IPS-NIHi11 (cell line): ENCODE data around the gene PGM1.

ENCODE experiments used
- DNase-seq: peaks from one replicate; pipeline ENCODE4 v3.0.0; 2012; ENCODE audit warnings: mixed read lengths, low spot score

The PGM1 gene

DNA sequence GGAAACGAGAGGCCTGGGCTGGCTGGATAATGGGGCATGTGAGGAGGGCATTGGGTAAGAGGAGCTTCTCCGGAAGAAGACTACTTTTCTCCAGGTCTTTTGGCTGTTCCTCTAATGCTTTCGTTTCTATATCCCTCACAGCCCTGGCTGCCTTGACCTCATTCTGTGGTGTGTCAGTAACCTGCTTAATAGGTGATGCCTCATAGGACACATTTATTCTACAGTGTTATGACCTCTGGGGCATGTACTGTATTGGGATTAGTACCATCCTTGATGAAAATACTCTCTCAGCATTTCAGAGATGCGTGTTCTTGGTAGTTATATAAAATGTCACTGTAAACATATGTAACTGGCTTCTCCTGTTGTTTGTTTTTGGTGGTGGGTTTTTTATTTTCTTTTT is 40.1 kb downstream of the PGM1 start:
- DNase-seq: no peak

DNA sequence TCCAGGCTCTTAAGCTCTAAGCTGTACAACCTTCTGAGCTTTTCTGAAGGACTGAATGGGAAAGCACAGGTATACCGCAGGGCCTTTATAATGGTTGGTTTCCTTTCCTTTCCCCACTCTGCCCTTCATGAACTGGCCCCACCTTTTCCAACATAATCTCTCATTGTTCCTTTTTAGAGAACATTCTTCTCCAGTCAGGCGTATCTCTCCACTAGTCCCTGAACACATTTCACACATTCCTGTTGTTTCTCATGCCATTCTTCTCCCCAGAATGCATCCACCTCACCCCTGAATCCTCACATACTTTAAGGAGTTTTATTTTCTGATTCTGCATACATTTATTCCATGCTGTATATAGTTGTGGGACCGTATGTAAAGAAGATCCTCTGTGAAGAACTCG is 41.3 kb downstream of the PGM1 start:
- DNase-seq: no peak

DNA sequence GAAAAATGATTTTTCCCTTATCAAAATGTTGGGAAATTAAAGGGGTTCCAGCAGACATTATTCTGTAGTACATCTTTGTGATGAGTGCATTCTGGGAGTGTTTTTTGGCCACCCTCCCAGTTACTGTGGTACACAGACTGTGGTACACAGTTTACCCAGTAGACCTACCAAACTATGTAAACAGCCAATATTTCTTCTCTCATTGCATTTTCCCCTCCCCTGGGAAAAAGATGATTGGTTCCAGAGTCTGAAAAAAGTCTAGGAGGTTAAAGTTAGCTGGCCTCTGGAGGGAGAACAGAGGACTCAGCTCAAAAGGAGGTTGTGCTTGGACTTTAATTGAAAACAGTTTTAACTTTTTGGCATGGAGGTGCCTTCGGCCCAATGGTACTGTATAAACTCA is 42.5 kb downstream of the PGM1 start:
- no peak for DNase-seq

DNA sequence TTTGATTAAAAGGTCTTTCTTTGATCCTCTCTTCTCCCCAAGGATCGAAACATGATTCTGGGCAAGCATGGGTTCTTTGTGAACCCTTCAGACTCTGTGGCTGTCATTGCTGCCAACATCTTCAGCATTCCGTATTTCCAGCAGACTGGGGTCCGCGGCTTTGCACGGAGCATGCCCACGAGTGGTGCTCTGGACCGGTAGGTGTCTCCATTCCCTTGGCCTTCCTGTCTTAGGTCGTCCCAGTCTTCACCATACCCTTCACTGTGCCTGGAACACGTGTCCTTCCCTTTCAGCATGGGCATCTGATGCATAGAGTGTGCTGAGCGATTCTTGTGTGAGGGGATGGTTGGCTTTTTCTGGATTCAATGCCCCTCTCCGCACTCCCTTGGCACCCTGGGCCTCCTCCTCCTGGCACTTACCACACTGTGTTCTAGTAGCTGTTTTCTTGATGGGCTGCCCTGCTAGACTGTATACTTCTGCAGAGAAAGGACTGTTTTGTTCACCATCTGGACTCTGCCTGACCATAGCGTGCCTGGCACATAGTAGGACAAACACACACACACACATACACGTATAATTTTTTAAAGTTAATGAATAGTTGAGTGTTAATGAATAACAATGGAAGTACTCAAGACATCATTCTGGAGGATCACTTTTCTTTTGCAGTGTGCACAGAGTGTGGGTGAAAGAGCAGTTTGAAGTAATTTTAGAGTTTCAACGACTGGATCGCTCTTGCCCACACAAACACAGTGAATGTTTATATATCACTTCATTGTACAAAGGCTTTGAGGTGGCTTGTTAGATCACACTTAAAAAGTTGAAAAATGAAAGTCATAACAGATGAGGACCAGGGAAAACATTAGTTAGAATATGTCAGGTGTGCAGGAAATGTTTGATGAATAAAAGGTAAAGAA is 43.2 kb downstream of the PGM1 start:
- DNase-seq: no peak

DNA sequence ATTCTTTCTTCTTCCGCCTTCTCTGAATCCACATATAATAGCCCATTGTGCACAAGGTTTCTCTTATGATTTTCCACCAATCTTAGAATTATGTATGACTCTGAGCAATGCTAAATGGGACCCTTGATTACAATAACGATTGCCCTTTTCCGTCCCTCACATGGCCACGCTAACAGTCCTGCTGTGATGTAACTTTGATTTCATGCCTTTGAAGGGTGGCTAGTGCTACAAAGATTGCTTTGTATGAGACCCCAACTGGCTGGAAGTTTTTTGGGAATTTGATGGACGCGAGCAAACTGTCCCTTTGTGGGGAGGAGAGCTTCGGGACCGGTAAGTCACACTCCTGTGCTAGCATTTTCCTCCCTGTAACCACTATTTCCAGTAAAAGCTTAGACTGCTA is 45.3 kb downstream of the PGM1 start:
- DNase-seq: no peak

DNA sequence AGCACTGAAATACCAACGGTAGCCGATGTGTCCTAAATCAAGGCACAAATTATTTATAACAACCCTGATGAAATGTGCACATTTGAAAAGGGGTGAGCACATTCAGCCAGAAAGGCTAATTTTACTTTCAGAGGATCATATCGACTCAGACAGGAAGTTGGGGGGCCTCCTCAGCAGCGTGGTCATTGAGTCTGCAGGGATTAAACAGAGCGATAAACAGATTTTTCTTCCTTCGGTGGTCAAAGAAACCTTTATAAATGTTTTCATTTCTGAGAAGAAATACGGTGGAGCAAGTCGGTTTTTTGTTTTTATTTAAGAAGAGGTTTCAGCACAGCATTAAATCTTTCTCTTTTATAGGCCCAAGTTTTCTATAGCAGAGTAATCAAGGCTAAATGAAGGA is 45.7 kb downstream of the PGM1 start:
- no peak for DNase-seq

DNA sequence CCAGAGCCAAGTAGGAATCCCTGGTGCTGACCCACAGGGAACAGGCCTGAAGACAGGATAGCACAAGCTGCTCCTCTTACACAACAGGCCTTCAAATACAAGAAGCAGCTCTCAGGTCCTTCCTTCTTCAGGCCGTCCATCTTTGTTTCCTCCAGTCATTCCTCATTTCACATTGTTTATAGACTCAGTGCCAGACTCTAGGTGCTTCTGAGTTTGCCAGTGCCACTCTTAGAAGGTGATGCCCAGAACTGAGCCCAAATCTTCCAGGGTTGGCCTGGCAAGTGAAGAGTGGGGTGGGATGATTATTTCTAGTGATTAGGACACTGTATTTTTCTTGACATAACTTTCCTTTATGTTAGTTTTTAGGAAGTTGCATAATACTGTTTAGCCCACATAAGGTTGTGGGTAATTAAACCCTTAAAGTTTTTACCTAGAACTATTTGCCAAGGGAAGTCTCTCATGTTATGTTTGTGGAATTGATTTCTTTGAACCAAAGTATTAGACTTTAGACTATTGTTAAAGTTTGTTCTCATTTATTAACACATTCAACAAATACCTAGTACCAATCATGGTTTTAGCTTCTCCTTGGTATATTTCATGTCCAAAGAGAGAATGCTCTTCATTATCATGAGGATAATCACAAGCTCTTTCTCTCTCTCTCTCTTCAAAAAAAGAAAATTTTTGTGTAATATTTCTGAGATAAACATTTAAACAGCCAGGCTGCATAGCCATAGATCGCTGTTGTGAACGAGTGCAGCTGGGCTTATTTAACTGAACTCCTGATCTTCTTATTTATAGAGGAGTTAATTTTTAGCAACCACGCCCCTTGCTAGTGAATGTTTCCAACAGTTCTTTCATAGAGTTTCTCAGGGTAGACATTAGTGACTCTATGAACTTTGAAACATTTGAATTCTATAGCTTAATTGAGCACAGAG is 47.7 kb downstream of the PGM1 start:
- no peak for DNase-seq

DNA sequence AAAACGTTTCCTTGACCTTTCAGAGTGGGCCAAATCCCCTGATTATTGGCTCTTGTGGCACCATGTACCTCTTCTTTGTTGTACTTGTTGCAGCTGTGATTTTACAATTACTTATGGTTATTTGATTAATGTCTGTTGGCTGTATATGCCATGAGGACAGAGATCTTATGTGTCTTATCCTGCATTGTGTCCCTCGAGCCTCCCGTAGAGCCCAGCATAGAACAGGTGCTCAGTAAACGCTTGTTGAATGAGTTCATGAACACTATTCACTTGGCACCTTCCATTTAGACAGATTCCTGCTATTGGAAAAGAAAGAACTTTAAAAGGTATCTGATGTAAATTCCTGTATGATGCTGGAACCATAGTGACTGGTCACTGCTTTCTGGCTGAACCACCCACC is 48.4 kb downstream of the PGM1 start:
- DNase-seq: no peak

DNA sequence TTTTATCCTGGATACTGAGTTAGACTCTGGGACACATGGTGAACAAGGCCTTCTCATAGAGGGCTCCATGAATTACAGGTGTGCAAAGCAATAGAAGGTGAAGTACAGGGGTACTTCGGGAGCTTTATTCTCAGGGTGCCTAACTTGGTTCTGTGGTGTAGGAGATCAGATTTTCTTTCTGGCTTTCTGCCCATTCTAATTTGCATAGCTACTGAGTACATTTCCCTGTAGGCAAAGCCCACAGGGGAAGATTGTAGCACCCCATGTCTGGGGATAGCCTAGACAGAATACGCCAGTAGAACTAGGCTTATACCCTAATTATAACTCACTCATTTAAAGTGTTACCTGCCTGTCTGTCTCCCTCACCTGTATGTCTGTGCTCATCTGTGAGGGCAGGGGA is 49.7 kb downstream of the PGM1 start:
- DNase-seq: no peak

DNA sequence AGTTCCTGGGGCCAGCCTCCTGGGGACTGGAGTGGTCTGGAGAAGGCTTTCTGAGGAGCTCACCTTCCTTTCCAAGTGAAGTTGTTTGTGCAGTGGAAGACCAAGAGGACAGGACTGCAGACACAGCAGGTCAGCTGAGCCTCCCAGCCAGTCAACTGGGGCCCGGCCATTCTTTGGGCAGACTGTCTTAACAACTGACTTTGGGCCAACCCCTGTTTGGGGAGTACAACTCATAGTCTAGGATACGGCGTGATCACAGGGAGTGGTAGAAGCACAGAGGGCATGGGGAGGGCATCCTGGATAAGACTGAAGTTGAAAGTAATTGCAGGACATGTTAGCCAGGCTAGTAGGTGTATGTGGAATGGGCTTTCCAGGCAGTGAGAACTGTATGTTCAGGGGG is 50.3 kb downstream of the PGM1 start:
- no peak for DNase-seq

DNA sequence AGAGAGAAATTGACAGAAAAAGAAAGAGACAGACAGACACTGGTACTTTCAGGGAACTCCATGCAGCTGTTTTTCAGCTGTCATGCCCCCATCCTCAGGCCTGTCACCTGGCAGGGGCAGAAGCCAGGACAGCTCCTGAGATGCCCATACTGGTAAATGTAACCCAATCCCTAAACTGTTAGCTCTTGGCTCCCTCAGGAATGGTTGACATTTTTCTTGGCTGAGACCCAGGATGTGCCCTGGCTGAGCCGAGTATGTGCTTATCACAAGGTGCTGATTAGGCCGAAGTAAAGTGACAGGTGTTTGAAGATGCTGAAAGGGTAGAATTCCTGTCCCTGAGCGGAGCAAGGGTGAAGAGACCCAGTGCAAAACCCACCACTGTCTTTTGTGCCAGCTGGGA is 50.7 kb downstream of the PGM1 start:
- DNase-seq: peak; percentile 26

DNA sequence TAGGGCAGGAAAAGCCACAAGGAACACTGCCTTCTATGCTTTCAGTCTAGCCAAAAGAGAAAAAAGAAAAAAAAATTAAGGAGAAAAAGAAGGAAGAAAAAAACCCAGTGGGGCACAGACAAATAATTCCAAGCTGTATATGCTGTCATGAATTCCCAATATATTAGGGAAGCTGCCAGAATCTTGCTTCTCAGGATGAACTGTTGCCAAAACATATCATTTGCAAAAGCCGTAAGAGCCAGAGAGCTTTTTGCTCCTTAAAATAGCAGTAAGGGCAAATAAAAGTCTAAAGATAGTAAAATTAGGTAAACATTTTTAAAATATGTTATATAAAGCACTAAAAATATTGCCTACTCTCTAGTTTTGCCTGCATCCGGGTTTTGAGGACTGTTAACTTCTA is 52.1 kb downstream of the PGM1 start:
- no peak for DNase-seq

DNA sequence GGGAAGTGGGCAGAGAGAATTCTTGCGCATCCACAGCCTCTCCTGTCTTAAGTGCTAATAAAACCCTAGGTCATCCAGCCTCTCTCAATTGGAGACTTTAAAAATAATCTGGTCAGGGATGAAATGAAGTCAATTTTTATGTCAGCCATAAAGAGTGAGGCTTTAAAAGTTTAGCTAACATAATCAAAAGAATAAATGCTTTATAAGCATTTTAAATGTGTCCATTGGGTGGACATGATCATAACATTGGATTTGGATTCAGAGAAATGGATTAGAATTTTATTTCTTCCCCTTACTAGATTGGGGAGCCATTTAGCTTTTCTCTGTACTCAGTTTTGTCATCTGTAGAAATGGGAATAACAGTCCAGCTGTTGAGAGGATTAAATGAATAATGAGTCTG is 55.5 kb downstream of the PGM1 start:
- no peak for DNase-seq

DNA sequence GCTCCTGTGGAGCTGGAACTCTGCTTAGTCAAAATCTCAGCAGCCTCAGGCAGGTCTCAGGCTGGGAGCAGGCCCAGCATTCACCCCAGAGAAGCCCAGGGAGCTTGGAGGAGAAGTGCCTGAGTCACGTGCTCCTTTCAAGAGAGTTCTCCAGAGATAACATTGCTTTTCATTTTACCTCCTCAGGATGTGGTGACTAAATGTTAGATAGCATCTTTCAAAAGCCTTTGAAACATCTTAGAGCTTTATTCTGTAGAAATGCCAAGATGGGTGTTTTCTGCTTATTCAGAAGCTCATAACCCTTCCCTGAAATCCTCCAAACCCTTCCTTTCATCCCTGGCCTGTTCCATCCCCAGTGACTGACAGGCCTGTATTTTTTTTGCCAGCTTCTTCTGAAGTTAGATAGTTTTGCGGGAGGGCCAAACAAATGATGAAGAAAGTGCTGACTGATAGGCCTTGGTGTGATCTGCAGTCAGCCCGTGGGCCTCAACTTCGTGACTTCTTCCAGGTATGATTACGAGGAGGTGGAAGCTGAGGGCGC is 58.0 kb downstream of the PGM1 start:
- DNase-seq: no peak

DNA sequence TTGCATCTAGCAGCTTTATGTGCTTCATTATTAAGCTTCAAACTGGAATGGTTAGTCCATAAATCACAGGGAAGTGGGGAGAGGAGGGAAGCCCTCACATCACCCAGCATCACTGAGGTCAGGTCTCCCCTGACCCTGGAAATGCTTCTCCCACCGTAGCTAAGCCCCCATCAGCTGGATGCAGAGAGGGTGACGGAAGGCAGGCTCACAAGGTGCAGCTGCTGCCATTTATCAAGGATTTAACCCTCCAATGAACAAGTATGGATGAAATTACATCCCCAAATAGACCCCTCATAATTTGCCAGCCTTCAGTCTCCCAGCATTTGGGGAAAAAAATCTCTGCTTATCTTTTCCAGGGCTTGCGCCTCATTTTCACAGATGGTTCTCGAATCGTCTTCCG is 60.8 kb downstream of the PGM1 start:
- no peak for DNase-seq

DNA sequence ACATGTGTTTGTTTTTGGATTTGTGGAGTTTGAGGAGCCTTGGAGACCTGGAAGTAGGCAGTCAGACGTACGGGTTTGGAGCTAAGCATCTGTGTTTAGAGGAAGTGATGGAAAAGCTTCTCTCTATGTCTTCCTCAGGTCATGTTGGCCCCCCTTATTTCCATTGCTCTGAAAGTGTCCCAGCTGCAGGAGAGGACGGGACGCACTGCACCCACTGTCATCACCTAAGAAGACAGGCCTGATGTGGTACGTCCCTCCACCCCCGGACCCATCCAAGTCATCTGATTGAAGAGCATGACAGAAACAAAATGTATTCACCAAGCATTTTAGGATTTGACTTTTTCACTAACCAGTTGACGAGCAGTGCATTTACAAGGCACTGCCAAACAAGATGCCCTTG is 66.2 kb downstream of the PGM1 start:
- no peak for DNase-seq

DNA sequence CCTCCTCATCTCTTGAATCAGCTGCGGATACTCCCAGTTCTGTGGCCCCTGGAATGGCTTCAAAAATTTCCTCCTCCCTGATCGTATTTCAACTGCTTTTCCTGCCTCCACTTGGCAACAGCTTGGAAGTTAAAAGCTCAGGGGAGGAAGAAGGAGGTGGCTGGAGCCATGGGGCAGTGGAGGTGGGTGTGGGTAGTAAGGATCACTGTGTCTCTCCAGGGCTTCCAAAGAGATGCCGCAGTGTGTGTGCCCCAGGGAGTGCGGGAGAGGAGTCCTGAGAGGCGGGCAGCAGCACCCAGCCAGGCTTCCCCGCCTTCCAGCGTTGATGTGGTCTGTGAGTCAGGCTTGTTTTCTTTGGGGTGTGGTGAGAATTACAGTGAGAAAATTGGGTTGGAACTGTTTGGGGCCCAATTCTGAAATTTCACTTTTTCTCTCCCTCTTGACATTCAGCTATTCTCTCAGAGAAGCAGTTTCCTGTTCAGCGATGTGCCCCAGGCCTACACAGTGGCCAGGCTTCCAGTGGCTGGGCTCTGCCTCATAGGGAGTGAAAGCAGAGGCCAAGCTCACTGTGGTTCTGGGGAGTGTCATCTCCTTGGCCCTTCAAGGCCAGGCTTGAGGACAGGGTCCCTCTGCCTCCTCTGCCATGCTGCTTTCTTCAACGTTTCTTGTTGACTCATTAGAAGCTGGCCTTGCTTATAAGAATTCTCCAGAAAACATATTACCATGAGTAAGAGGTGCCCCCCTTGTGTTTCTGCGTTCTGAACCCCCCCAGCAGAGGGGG is 69.0 kb downstream of the PGM1 start:
- no peak for DNase-seq

DNA sequence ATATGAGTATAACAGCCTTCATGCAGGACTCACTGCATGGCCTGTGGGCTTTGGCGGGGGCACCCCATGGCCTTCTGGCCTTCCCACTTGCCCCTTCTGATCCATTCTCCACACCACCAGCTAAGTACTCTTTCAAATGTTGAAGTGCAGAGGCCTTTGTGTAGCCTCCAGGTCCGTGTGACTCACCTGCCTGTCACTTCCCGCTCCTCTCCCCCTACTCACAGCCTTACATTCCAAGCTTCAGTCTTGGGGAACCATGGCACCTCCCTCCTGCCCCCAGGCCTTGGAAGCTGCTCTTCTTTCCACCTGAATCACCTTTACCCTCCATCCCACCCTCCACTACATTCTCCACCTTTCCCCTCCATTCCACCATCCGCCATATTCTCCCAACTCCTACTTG is 69.6 kb downstream of the PGM1 start:
- peak; percentile 39 for DNase-seq

DNA sequence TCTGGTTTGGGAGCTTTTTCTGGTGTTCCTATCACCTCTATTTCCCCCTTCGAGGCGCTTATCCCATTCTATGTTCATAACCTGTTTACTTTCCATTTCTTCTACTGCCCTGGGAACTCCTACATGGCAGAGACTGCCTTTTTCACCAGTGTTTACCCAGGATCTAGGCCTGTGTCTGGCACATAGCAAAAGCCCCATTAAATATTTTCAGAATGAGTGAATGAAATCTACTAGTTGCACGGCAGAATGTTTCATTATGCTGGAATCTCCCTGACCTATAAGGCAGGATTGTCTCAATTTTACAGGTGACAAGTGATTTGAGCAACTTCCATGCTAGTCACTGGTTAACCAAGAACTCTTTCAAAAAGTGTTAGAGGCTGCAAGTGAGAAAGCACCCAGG is 70.1 kb downstream of the PGM1 start:
- DNase-seq: no peak

DNA sequence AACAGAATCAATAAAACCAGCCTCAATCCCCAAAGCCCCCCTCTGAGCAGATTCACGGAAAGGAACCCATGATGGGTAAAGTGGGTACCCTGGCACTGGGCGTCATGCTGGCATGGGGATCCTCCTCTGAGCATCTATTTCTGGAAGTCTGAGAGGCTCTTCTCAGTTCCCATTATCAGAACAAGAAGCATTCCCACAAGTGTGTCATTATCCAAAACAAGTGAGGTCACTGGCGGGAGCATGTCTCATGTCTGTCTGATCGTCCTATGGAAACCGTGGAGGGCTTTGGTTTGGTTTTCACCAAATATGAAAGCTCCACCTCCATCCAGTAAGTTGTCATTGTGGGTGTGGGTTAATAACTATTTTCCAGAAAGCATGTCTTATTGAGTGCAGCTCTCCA is 70.7 kb downstream of the PGM1 start:
- DNase-seq: no peak

DNA sequence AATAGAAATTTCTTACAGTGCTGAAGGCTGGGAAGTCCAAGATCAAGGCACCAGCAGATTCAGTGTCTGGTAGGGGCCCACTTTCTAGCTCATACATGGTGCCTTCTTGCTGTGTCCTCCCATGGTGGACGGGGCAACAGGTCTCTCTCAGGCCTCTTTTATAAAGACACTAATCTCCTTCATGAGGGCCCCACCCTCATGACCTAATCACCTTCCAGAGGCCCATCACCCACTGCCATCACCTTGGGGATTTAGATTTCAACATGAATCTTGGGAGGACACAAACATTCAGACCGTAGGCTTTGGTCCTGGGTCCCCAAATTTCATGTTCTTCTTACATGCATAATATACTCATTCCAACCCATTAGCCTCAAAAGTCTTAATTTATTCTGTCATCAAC is 71.5 kb downstream of the PGM1 start:
- DNase-seq: no peak

DNA sequence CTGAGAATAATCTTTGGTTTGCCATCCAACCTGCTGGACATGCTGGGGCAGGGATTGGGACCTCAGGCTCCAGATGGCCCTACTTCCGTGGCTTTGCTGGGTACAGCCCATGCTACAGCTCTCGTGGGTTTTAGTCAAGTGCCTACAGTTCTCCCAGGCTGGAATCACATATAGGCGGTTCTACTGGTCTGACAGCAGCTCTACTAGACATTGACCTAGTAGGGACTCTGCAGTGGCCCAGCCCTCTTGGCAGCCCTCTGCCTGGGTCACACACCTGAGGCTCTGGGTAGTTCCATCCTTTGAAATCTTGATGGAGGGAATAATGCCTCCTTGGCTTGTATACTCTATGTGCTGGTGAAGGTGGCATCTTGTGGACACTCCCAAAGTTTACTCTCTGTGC is 72.2 kb downstream of the PGM1 start:
- no peak for DNase-seq
